Tibial nerve (tissue), 4 donors: ENCODE results near the gene NUP214. TPM values are rescaled to one million over a fixed set of nuclear protein-coding genes. Genes with fewer than 3 reads are reported as not detected.

Experiments used
- DNase-seq, 2 donors: peaks; one replicate each; pipeline ENCODE4 v3.0.0-alpha.2; 2019; ENCODE audit warnings: low spot score in 2 of 2
- H3K27ac ChIP-seq, 4 donors: fragments of 200-600 bp; sonication (generic) in 3 of 4; one replicate each; pipeline ENCODE4 v1.5.1; 2017 to 2019; ENCODE audit warnings: mild to moderate bottlenecking in 1 of 4
- H3K27me3 ChIP-seq, 2 donors: fragments of 200-600 bp; sonication (generic) in 1 of 2; one replicate each; pipeline versions ENCODE4 v1.5.1 to v1.6.0; 2017 to 2019
- H3K36me3 ChIP-seq, 3 donors: fragments of 200-600 bp; sonication (generic); one replicate each; pipeline ENCODE4 v1.5.1; 2018 to 2019
- H3K4me1 ChIP-seq, 4 donors: fragments of 200-600 bp; sonication (generic) in 3 of 4; one replicate each; pipeline ENCODE4 v1.5.1; 2017 to 2019
- H3K4me3 ChIP-seq, 4 donors: fragments of 200-600 bp; sonication (generic) in 3 of 4; one replicate each; pipeline ENCODE4 v1.5.1; 2017 to 2019; ENCODE audit warnings: mild to moderate bottlenecking in 1 of 4, moderate library complexity in 1 of 4
- H3K9me3 ChIP-seq, 4 donors: fragments of 200-600 bp; sonication (generic) in 3 of 4; one replicate each; pipeline ENCODE4 v1.5.1; 2017 to 2019
- CTCF ChIP-seq, 5 experiments: fragments of 200-600 bp in 3 of 5; fragments of 450-650 bp in 2 of 5; sonication (generic) in 3 of 5; IDR thresholded peaks; one replicate each; pipeline ENCODE4 v1.5.1; 2016 to 2019; ENCODE audit warnings: antibody characterized with exemption in 5 of 5, mild to moderate bottlenecking in 3 of 5, moderate library complexity in 2 of 5
- EP300 ChIP-seq, 2 donors: sonication (generic); formaldehyde crosslinking; IDR thresholded peaks; one replicate each; pipeline ENCODE4 v1.6.1; 2017; ENCODE audit warnings: antibody characterized with exemption in 2 of 2, mild to moderate bottlenecking in 1 of 2
- POLR2A ChIP-seq, 2 donors: fragments of 450-650 bp; IDR thresholded peaks; one replicate each; pipeline ENCODE4 v1.6.1; 2017; ENCODE audit warnings: antibody characterized with exemption in 2 of 2, mild to moderate bottlenecking in 2 of 2, moderate library complexity in 2 of 2
- WGBS, 2 donors: methylation state at CpG; one replicate each; pipeline ENCODE4 v1.1.5; 2018; 5-methylcytosine and 5-hydroxymethylcytosine counted together
- total RNA-seq, 4 donors: library from RNA; depleted of rRNA; stranded (reverse); fragments of >200 nt; gene quantifications; one replicate each; pipeline ENCODE4 v1.1.0, GENCODE V29; 2016

The NUP214 gene
- total RNA-seq, 4 donors from 2014 or later = 39.8 to 94.2 (median 70.2) TPM

GRCh38 chr9:131081868-131082267 lies 43.5 kb upstream of the NUP214 start:
- Histone ChIP-seq H3K27ac (no peak overlapping the region), H3K4me3 (no peak overlapping the region), H3K27me3 (no peaks in the 10 kb centered on the region), H3K4me1 (no peaks in the 10 kb centered on the region), H3K9me3 (no peaks in the 10 kb centered on the region), H3K36me3 (no peaks in the 10 kb centered on the region)
- 95% methylated on average over 5 to 8 of the region's 9 CpGs for WGBS, 2 donors
- TF ChIP-seq CTCF (IDR thresholded peaks at IDR 0.05) (no peak), EP300 (IDR thresholded peaks at IDR 0.05) (no peak), POLR2A (IDR thresholded peaks at IDR 0.05) (no peak)
- DNase-seq = no peak

GRCh38 chr9:131082774-131083512 lies 42.4 kb upstream of the NUP214 start:
- H3K9me3 ChIP-seq = no peaks in the 10 kb centered on the region
- H3K4me3 ChIP-seq = no peak overlapping the region
- no peaks in the 10 kb centered on the region for H3K36me3 ChIP-seq
- H3K27ac ChIP-seq = no peak overlapping the region
- H3K4me1 ChIP-seq = no peaks in the 10 kb centered on the region
- DNase-seq = no peak
- no peaks in the 10 kb centered on the region for H3K27me3 ChIP-seq
- TF ChIP-seq CTCF (IDR thresholded peaks at IDR 0.05) = no peak
- no peak for TF ChIP-seq EP300 (IDR thresholded peaks at IDR 0.05)
- no peak for TF ChIP-seq POLR2A (IDR thresholded peaks at IDR 0.05)
- 61 to 64% methylated on average over 11 of the region's 11 CpGs for WGBS, 2 donors

GRCh38 chr9:131084661-131085369 lies 40.6 kb upstream of the NUP214 start:
- no peaks in the 10 kb centered on the region for H3K36me3 ChIP-seq
- H3K4me1 ChIP-seq = no peaks in the 10 kb centered on the region
- no peak for DNase-seq
- H3K9me3 ChIP-seq = no peaks in the 10 kb centered on the region
- TF ChIP-seq CTCF (IDR thresholded peaks at IDR 0.05) = no peak
- no peak for TF ChIP-seq POLR2A (IDR thresholded peaks at IDR 0.05)
- no peak for TF ChIP-seq EP300 (IDR thresholded peaks at IDR 0.05)
- H3K27me3 ChIP-seq = no peaks in the 10 kb centered on the region
- WGBS, 2 donors = 67 to 76% methylated on average over 8 of the region's 8 CpGs
- H3K4me3 ChIP-seq = no peak overlapping the region
- H3K27ac ChIP-seq = no peak overlapping the region

- Histone ChIP-seq H3K27me3 (no peaks in the 10 kb centered on the region), H3K36me3 (no peaks in the 10 kb centered on the region), H3K4me1 (no peaks in the 10 kb centered on the region), H3K4me3 (no peak overlapping the region), H3K9me3 (no peaks in the 10 kb centered on the region), H3K27ac (no peak overlapping the region)
- no peak for DNase-seq
- WGBS, 2 donors = 74 to 85% methylated on average over 23 of the region's 23 CpGs
- TF ChIP-seq CTCF (IDR thresholded peaks at IDR 0.05) = no peak
These were observed 39.8 kb upstream of the NUP214 start for GRCh38 chr9:131085370-131086122.
